PFSK-1 (cell line): Measurements from ENCODE around the gene GDF2.

ENCODE experiments used
- FOXP2 ChIP-seq: optimal IDR thresholded peaks from 2 replicates; pipeline ENCODE3; 2011; ENCODE audit warnings: borderline replicate concordance, control low read depth, inconsistent platforms; ENCODE audit not compliant: insufficient read depth; ENCODE audit errors: extremely low read length, extremely low read depth
- POLR2AphosphoS5 ChIP-seq: IDR thresholded peaks from 2 replicates; pipeline ENCODE4 v1.6.1; 2012; ENCODE audit warnings: low read depth, mild to moderate bottlenecking, control low read depth, low read length, moderate library complexity
- SIN3A ChIP-seq: IDR thresholded peaks from 2 replicates; pipeline ENCODE4 v1.6.1; 2012; ENCODE audit warnings: mild to moderate bottlenecking, low read length, moderate library complexity, borderline replicate concordance; ENCODE audit not compliant: insufficient read depth
- TAF1 ChIP-seq: IDR thresholded peaks from 2 replicates; pipeline ENCODE4 v1.6.1; 2012; ENCODE audit warnings: low read length, control low read depth, borderline replicate concordance; ENCODE audit not compliant: insufficient read depth
- TF ChIP-seq, protein P1 (sequence below), 2 experiments: IDR thresholded peaks; 2 replicates each; pipeline versions ENCODE4 v1.6.1 to v1.8.0; 2011 to 2012; ENCODE audit warnings: low read depth in 2 of 2, low read length in 2 of 2, control low read depth in 1 of 2, inconsistent platforms in 1 of 2, mild to moderate bottlenecking in 1 of 2, moderate library complexity in 1 of 2; ENCODE audit not compliant: insufficient read depth in 1 of 2

DNA sequence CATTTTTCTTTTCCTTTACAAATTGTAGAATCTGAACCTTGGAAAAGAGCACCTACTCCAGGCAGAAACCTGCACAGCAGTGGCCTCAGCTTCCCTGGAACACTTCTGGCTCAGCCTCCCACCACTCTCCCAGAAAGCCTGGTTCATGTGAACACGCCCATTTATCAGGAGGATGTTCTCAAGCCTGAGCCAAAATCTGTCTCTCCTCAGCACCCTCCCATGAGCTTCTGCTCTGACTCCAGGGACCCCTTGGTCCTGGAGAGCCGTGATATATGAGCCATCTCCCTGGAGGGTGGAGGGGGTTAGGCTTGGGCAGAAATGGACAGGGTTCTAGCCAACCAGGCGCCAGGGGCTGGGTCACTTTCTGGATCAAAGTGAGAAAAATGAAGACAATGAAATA, 10.1 kb downstream of the GDF2 start:
- TF ChIP-seq POLR2AphosphoS5 (no peak), TAF1 (no peak), FOXP2 (no peak), SIN3A (no peak)
- TF ChIP-seq, protein P1, sequence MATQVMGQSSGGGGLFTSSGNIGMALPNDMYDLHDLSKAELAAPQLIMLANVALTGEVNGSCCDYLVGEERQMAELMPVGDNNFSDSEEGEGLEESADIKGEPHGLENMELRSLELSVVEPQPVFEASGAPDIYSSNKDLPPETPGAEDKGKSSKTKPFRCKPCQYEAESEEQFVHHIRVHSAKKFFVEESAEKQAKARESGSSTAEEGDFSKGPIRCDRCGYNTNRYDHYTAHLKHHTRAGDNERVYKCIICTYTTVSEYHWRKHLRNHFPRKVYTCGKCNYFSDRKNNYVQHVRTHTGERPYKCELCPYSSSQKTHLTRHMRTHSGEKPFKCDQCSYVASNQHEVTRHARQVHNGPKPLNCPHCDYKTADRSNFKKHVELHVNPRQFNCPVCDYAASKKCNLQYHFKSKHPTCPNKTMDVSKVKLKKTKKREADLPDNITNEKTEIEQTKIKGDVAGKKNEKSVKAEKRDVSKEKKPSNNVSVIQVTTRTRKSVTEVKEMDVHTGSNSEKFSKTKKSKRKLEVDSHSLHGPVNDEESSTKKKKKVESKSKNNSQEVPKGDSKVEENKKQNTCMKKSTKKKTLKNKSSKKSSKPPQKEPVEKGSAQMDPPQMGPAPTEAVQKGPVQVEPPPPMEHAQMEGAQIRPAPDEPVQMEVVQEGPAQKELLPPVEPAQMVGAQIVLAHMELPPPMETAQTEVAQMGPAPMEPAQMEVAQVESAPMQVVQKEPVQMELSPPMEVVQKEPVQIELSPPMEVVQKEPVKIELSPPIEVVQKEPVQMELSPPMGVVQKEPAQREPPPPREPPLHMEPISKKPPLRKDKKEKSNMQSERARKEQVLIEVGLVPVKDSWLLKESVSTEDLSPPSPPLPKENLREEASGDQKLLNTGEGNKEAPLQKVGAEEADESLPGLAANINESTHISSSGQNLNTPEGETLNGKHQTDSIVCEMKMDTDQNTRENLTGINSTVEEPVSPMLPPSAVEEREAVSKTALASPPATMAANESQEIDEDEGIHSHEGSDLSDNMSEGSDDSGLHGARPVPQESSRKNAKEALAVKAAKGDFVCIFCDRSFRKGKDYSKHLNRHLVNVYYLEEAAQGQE (IDR thresholded peaks at IDR 0.05; ENCODE audit: insufficient read depth in 1 of 2, low read depth in 2 of 2, low read length in 2 of 2), result no peak
